NCI-H1930 (cell line): ENCODE results near the gene LMCD1.
A peak's percentile ranks its signal among the peaks of the same experiment; 100 is the strongest.

Experiments
- DNase-seq, 2 experiments: peaks; one replicate each; lab custom pipeline; 2025; lab: John Stamatoyannopoulos, UW

The LMCD1 gene, protein sequence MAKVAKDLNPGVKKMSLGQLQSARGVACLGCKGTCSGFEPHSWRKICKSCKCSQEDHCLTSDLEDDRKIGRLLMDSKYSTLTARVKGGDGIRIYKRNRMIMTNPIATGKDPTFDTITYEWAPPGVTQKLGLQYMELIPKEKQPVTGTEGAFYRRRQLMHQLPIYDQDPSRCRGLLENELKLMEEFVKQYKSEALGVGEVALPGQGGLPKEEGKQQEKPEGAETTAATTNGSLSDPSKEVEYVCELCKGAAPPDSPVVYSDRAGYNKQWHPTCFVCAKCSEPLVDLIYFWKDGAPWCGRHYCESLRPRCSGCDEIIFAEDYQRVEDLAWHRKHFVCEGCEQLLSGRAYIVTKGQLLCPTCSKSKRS

GRCh38 chr3:8501371-8502131 lies at the start of gene LMCD1:
Gene LMCD1, plus strand, starts transcription at chr3:8501823. Its CDS starts 116 bp downstream, at chr3:8501939.
- peak; percentile 84 to 85 for DNase-seq

GRCh38 chr3:8452112-8452511 lies 49.5 kb upstream of the LMCD1 start:
- DNase-seq: no peak

DNA sequence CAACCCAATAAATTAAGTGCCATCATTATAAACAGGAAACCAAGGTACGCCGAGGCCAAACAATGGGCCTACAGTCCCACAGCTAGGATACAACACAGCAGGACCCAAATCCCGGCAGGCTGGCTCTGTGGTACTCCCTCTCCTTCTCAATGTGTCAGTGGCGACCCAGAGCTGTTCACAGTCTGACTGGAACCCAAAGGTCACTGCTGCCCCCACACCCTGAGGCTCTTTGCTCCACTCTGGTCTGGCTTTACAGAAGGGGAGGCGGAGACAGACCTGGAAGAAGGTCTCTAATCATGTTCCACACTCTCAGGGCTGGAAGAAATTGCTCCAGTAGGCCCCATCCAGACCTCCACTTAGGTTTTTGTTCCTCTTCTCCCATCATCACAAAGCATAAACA lies 48.5 kb upstream of the LMCD1 start:
- DNase-seq: no peak

DNA sequence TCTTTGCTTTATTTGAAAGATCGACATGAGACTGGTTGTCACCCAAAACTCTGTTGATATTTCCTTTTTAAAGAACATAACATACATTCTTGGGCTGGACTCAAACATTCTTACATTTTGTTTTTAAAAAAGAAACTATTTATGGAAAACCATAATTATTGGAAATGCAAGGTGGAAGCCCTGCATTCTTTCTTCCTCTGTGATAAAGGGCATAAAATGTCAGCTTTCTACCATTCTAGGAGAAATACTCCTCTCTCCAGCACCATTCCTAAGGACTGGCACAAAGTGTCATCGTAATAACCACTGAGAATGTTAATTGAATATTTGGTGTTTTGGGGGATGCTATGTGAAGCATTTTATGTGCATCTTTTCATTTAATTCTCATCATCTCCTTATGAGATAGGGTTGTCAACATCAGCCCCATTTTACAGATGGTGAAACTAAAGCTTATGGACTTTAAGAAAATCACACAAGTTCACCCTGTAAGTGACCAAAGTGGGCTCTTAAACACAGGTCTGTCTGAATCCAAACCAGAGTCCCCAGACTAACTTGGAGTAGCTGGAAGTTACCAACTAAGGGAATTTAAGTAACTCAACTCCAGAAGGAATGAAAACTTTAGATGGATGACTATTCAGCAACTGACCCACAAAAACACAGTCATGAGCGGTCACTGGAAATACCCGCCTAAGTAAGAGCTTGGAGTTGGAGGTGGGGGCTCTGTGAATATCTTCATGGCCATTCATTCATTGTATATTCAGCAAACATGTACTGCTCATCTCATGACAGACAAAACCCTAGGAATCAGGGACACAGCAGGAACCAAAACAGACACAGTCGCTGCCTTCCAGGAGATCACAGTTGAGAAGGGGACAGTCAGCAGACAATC lies 45.9 kb upstream of the LMCD1 start:
- no peak for DNase-seq

- no peak for DNase-seq
These were observed 45.2 kb upstream of the LMCD1 start for GRCh38 chr3:8456412-8456811.

GRCh38 chr3:8457039-8457438 lies 44.6 kb upstream of the LMCD1 start:
- DNase-seq: no peak

GRCh38 chr3:8458238-8458661 lies 43.4 kb upstream of the LMCD1 start:
- no peak for DNase-seq

DNA sequence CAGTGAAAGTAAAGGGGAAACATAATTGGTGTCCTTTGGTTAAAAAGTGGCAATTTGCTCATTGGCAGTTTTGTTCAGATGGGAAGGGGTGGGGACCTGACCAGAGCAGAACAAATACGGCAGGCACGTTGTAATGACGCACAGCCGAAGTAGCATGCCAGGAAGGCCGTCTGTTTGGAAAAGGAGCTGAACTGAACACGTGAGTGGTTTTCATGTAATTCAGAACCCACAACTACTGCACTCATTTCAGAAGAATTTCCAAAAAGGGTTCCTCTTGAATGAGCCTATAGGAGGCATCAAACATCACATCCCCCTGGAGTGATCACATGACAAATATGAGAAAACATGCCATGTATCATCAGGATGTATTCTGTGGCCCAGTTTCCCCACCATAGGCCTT lies 42.9 kb upstream of the LMCD1 start:
- no peak for DNase-seq

DNA sequence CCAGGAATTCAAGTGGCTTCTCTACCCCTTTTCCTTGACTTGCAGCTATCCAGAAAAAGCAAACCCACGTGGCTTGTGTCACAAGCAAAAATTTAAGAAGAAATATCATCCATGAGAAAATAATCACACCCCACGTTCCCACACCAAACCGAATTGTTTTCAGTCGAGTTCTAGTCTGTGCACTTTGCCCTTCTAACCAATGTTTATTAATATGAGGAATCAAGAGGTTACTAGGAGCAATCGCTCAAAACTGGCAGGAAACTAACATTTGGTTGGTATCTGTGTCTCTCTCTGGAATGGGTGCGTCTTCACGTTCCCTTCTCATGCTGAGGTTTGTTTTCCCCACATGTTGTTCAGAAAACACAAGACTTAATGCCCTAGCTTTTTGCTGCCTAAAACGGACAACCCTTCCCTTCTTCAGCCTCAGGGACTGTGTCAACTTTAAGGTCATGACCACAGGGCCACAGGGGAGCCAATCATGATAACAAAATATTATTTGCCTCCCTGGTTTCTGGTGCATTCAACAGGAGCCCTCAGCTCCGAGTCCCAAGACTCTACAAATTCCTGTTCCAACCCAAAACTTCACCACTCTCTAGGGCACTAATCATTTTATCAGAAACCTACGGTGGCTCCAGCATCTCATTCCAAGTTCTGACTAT lies 41.4 kb upstream of the LMCD1 start:
- DNase-seq: no peak

GRCh38 chr3:8460815-8461456 lies 40.7 kb upstream of the LMCD1 start:
- no peak for DNase-seq

- DNase-seq: no peak
These were observed 37.0 kb upstream of the LMCD1 start for GRCh38 chr3:8464668-8465067.

DNA sequence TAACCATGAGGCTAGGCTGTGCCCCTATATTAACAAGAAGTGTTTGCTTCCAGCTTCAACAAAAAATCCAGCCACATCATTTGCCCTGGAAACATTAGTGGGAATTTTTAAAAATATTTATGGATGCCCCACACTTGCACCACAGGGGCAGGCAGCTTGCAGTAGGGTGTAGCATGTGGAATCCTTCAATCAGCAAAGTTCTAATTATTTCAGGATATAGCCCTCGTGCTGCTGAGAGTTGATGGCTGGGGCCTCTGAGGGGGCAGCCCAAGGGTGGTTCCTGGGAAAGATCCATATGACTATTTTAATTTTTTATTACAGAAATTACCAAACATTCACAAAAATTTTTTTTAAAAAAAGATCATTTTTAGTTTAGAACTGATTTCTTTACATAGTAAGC lies 35.1 kb upstream of the LMCD1 start:
- DNase-seq: no peak

DNA sequence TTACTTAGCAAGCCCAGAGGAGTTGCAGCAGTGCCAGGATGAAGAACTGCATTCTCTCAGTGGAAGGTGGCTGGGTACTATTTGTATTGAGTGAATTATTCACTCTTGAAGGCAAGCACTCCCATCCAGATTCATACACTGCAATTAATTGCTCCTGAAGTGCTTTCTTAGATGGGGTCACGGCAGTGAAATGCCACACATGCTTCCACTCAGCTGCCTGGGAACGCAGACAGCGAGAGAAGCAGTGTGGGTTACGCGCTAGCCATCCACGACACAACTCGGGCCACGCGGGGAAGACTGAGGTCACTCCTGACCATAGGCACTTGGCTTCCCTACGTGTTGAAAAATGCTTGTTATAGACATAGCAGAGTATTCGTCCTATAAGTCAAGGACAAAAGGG lies 30.8 kb upstream of the LMCD1 start:
- DNase-seq: no peak

- no peak for DNase-seq
These were observed 29.1 kb upstream of the LMCD1 start for GRCh38 chr3:8472549-8472948.

- no peak for DNase-seq
These were observed 28.6 kb upstream of the LMCD1 start for GRCh38 chr3:8473029-8473428.

- DNase-seq: no peak
These were observed 27.6 kb upstream of the LMCD1 start for GRCh38 chr3:8473990-8474389.

- DNase-seq: no peak
These were observed 26.6 kb upstream of the LMCD1 start for GRCh38 chr3:8474991-8475390.

DNA sequence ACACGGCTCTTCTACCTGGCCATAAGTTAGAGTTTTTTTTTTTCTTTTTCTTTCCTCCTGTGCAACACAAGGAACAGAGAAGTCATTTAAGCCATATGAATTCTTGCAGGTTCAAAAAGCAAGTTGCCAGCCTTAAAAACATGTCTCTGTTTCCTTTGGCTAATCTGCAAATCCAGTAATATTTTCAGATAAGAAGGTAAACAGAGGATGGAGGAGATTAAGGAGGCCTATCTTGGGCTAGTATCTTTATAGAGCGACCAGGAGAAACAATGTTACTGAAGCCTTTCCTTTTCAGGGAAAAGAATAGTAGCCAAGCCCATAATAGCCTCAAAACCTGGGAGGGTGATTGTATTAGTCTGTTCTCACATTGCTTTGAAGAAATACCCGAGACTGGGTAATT lies 20.9 kb upstream of the LMCD1 start:
- no peak for DNase-seq

GRCh38 chr3:8481380-8481779 lies 20.2 kb upstream of the LMCD1 start:
- no peak for DNase-seq

DNA sequence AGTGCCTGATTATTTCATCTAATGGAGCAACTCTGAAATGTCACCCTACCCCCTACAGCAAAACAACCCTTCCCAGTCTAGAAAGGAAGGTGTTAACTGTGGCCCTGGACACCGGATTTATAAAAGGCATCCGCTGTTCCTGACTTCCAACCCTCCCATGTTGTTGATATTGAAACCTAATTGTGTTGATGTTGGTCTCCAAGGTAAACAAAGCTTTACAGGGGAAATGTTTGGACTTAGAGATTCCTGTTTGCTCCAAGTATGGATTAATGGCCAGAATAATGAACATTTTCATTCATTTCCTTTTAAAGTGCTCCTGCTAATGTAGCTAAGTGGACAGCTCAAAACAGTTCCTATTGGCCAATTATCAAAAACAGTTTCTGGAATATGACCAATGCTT lies 19.4 kb upstream of the LMCD1 start:
- DNase-seq: no peak

DNA sequence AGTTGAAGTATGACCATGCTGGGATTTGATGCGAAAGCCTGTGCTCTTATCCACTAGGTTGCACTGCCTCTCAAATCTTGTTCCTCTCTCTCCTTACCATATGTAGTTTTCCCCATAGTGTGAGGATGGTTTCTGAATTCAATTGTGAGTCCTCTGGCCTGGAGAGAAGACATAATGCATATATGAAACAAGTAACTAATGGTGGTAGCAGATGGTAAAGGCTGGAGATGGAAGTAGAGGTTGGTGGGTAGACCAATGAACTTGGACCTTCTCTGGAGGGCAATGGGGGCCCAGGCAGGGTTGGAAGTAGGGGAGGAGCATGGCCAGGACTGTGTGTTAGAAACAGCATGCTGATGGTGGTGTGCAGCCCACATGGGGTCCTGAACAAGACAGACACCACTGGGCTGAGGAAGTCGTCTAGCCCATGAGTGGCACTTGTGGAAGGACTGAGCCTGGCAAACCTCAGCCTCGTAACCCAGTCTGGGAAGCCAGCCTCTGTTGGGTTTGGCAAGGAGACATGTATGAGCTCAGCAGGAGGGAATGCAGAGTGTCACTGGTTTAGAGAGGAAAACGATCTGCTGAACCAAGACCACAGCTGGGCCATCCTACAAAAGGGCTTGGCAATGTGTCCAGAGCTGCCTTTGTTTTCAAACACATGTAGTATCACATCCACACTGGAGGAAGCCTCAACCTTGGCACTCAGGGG lies 18.5 kb upstream of the LMCD1 start:
- no peak for DNase-seq
